Measurements from ENCODE around the gene ERRFI1.

DNA sequence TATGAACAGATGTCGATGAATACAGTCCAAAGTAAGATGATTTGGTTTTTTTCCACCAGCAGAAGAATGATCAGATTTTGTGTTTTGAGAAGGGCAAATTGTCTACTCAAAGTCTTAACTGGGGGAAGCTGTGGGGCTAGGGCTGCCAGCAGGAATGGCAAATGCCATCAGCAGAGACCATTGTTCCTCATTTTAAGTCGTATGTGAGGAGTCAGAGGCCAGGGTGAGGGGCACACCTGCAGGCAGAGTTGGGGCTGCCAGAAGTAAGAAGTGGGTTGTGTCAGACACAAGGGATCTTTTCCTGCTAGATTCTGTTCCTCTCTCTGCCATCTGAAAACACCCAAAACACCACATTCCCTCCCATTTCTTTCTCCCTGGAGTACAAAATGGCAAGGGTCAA is 55.9 kb downstream of the ERRFI1 start:
- TF ChIP-seq CTCF (IDR thresholded peaks at IDR 0.05; ENCODE audit: low read depth, low read length) (no peak), EZH2phosphoT487 (IDR thresholded peaks at IDR 0.05; ENCODE audit: low read depth) (no peak)
